ENCODE measurements around the gene OTOP3.

Gene OTOP3, protein sequence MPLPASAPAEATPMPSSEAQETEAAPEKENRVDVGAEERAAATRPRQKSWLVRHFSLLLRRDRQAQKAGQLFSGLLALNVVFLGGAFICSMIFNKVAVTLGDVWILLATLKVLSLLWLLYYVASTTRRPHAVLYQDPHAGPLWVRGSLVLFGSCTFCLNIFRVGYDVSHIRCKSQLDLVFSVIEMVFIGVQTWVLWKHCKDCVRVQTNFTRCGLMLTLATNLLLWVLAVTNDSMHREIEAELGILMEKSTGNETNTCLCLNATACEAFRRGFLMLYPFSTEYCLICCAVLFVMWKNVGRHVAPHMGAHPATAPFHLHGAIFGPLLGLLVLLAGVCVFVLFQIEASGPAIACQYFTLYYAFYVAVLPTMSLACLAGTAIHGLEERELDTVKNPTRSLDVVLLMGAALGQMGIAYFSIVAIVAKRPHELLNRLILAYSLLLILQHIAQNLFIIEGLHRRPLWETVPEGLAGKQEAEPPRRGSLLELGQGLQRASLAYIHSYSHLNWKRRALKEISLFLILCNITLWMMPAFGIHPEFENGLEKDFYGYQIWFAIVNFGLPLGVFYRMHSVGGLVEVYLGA

GRCh38 chr17:74935585-74936469 is at the start of gene OTOP3:
TSS of gene OTOP3 (plus strand) at chr17:74935898. CDS start at chr17:74935922, 24 bp downstream.
- peaks cover 18% of the 10 kb centered on the region for H3K4me1 ChIP-seq (ENCODE audit: control insufficient read depth, insufficient read depth, low read length)
- peaks cover 61% of the 10 kb centered on the region for H3K27me3 ChIP-seq (ENCODE audit: control insufficient read depth, insufficient read depth, low read length)
- no peaks in the 10 kb centered on the region for H3K36me3 ChIP-seq (ENCODE audit: control insufficient read depth, insufficient read depth, low read length)
- no peak within 1 kb of the TSS for H3K9ac ChIP-seq (ENCODE audit: low read length)
- no peak within 1 kb of the TSS for H3K4me3 ChIP-seq (ENCODE audit: low read length)
- no peaks in the 10 kb centered on the region for H3K9me3 ChIP-seq (ENCODE audit: control insufficient read depth, low read length)

GRCh38 chr17:74888469-74888868 is 47.2 kb upstream of the OTOP3 start:
- Histone ChIP-seq H3K27me3 (ENCODE audit: control insufficient read depth, insufficient read depth, low read length) (peaks cover 38% of the 10 kb centered on the region), H3K4me1 (ENCODE audit: control insufficient read depth, insufficient read depth, low read length) (peaks cover 5% of the 10 kb centered on the region), H3K9me3 (ENCODE audit: control insufficient read depth, low read length) (no peaks in the 10 kb centered on the region), H3K9ac (ENCODE audit: low read length) (no peak overlapping the region), H3K36me3 (ENCODE audit: control insufficient read depth, insufficient read depth, low read length) (no peaks in the 10 kb centered on the region), H3K4me3 (ENCODE audit: low read length) (no peak overlapping the region)

DNA sequence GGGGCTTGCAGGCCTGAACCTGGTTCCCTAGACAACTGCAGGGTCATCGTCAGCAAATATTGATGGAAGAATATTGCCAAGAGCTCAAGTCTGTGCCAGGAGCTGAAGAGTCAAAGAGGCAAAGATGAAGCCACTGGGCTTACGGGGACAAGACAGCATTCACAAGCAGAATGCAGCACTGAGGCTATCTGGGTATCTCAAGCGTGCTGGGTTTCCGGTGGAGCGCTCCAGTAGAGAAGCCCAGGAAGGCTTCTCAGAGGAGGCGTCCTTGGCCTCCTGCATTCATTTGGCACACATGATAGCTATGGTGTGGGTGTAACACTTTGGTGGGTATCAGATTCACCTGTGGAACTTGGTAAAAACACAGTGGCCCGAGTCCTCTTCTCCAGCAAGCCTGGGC is 45.1 kb upstream of the OTOP3 start:
- peaks cover 5% of the 10 kb centered on the region for H3K4me1 ChIP-seq (ENCODE audit: control insufficient read depth, insufficient read depth, low read length)
- H3K27me3 ChIP-seq (ENCODE audit: control insufficient read depth, insufficient read depth, low read length), result peaks cover 56% of the 10 kb centered on the region
- H3K9ac ChIP-seq (ENCODE audit: low read length), result no peak overlapping the region
- H3K36me3 ChIP-seq (ENCODE audit: control insufficient read depth, insufficient read depth, low read length), result no peaks in the 10 kb centered on the region
- H3K4me3 ChIP-seq (ENCODE audit: low read length), result no peak overlapping the region
- no peaks in the 10 kb centered on the region for H3K9me3 ChIP-seq (ENCODE audit: control insufficient read depth, low read length)

DNA sequence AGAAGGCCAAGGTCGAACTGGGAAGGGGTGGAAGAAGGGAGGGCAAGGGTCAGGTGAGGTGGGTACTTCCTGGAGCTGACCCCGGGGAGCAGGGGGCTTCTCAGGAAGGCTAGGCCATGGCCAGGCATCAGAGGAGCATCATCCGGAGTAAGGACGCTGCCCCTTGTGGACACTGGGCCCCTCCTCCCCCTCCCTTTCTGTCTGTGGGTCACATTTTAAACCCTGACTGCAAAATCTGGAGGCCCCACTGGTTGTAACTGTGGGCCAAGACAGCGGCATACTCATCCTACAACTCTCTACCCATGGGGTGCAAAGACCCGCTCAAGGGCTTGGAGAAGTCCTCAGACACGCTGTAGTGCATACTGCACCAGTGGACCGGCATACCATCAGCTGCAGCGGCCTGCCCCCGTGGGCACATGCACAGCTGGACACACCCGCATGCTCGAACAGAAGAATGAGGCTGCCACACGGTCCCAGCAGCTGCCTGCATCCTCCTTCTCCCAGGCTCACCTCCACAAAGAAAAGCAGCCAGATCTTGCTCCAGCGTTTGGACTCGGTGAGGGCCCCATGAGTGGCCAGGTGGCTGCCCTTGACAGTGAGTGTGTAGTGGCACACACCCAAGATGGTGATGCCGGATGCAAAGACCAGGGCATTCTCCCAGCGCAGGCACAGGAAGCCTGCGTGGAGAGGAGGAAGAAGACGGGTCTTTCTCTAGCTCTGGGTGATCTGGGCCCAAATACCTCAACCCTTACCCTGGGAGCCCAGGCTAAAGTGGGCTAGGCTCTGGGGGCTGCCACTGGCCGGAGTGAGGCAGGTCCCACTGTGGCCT is 43.5 kb upstream of the OTOP3 start:
- Histone ChIP-seq H3K9ac (ENCODE audit: low read length) (no peak overlapping the region), H3K4me3 (ENCODE audit: low read length) (no peak overlapping the region)

DNA sequence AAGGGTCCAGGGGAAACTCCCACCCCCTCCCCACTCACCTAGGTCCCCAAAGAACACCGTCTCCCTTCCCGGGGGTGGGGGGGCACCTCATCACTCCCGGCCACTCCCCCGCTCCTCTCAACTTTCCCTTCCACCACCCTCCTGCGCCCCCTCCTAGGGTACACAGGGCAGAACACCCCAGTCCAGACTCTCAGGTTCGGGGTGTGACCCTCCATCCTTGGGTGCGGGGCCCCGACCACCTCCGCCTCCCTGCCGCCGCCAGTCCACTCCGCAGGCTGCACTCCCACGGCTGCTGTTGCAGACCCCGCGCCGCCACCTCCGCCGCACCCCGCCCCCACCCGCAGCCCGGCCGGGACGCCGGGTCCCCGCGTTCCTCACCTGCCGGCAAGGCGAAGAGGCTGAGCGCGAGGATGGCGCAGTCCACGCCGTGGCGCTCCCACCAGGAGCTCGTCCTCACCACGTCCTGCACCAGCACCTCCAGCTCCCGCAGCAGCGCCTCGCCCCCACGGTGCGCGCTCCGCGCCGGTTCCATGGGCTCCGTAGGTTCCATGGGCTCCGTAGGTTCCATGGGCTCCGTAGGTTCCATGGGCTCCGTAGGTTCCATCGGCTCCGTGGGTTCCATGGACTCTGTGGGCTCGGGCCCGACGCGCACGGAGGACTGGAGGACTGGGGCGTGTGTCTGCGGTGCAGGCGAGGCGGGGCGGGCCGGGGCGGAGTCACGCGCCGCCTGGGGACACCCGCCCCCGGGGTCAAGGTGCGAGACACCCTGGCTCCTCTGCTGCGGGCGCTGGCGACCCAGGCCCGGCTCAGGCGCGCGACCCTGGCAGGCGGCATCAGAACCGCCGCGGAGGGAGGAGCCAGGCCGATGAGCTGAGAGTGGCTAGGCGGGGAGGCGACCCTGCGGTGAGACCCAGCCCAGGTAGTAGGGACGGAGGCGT is 42.5 kb upstream of the OTOP3 start, which contains the start of gene FADS6:
FADS6 (minus strand) TSS at position 660 of the 938 bp plus-strand sequence; CDS start at position 622, 38 bp downstream.
- Histone ChIP-seq H3K4me1 (ENCODE audit: control insufficient read depth, insufficient read depth, low read length) (peaks cover 5% of the 10 kb centered on the region), H3K4me3 (ENCODE audit: low read length) (no peak within 1 kb of the TSS), H3K36me3 (ENCODE audit: control insufficient read depth, insufficient read depth, low read length) (no peaks in the 10 kb centered on the region), H3K9ac (ENCODE audit: low read length) (no peak within 1 kb of the TSS), H3K9me3 (ENCODE audit: control insufficient read depth, low read length) (no peaks in the 10 kb centered on the region), H3K27me3 (ENCODE audit: control insufficient read depth, insufficient read depth, low read length) (peaks cover 69% of the 10 kb centered on the region)

More for the DNA sequence above, 43.5 kb upstream of the OTOP3 start:
- peaks cover 67% of the 10 kb centered on the region for H3K27me3 ChIP-seq (ENCODE audit: control insufficient read depth, insufficient read depth, low read length)
- peaks cover 5% of the 10 kb centered on the region for H3K4me1 ChIP-seq (ENCODE audit: control insufficient read depth, insufficient read depth, low read length)
- no peaks in the 10 kb centered on the region for H3K9me3 ChIP-seq (ENCODE audit: control insufficient read depth, low read length)
- H3K36me3 ChIP-seq (ENCODE audit: control insufficient read depth, insufficient read depth, low read length), result no peaks in the 10 kb centered on the region

- peaks cover 65% of the 10 kb centered on the region for H3K27me3 ChIP-seq (ENCODE audit: control insufficient read depth, insufficient read depth, low read length)
- no peaks in the 10 kb centered on the region for H3K9me3 ChIP-seq (ENCODE audit: control insufficient read depth, low read length)
- H3K4me3 ChIP-seq (ENCODE audit: low read length), result no peak overlapping the region
- no peaks in the 10 kb centered on the region for H3K36me3 ChIP-seq (ENCODE audit: control insufficient read depth, insufficient read depth, low read length)
- H3K4me1 ChIP-seq (ENCODE audit: control insufficient read depth, insufficient read depth, low read length), result peaks cover 5% of the 10 kb centered on the region
- H3K9ac ChIP-seq (ENCODE audit: low read length), result no peak overlapping the region
These were observed 41.6 kb upstream of the OTOP3 start for GRCh38 chr17:74893936-74894671.

DNA sequence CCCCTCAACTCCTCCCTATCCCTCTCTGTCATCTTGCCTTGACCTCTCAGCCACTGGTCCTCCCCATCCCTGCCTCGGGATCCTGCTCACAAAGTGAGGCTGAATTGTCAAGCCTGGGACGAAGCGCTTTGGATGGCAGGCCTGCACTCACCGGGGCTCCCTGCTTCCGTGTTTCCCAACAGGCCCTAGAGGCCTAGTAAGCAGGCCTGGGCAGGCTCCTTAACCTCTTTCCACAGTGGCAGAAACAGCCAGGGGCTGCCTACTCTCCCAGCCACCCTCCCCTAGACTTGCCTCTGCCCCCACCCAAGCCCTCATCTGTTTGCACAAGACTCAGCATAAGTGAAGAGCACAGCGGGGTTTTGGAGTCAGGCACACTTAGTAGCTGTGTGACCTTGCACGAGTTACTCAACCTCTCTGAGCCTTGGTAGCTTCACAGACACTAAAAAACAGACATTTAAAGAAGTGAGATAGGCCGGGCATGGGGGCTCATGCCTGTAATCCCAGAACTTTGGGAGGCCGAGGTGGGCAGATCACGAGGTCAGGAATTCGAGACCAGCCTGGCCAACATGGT is 37.2 kb upstream of the OTOP3 start:
- Histone ChIP-seq H3K27me3 (ENCODE audit: control insufficient read depth, insufficient read depth, low read length) (peaks cover 73% of the 10 kb centered on the region), H3K9ac (ENCODE audit: low read length) (no peak overlapping the region), H3K36me3 (ENCODE audit: control insufficient read depth, insufficient read depth, low read length) (no peaks in the 10 kb centered on the region), H3K4me3 (ENCODE audit: low read length) (no peak overlapping the region), H3K4me1 (ENCODE audit: control insufficient read depth, insufficient read depth, low read length) (peaks cover 4% of the 10 kb centered on the region), H3K9me3 (ENCODE audit: control insufficient read depth, low read length) (no peaks in the 10 kb centered on the region)

DNA sequence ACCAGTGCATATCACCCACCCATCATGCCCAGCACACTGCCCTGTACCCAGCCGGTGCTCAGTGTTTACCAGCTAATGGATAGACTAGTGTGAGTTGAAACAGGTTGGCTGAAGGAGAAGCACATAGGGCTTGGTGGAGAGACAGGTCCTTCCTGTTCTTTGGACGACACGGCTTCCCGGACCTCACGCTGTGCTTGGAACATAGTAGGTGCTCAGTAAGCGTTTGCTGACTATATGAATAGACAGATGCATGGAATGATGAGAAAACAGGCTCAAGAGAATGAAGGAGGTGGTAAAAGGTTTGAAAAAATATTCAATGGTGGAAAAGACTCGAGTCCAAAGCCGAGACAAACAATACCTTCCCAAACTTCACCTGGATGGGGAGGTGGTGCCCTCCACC is 35.5 kb upstream of the OTOP3 start:
- Histone ChIP-seq H3K4me1 (ENCODE audit: control insufficient read depth, insufficient read depth, low read length) (peaks cover 4% of the 10 kb centered on the region), H3K27me3 (ENCODE audit: control insufficient read depth, insufficient read depth, low read length) (peaks cover 73% of the 10 kb centered on the region), H3K36me3 (ENCODE audit: control insufficient read depth, insufficient read depth, low read length) (no peaks in the 10 kb centered on the region), H3K9me3 (ENCODE audit: control insufficient read depth, low read length) (no peaks in the 10 kb centered on the region), H3K4me3 (ENCODE audit: low read length) (no peak overlapping the region), H3K9ac (ENCODE audit: low read length) (no peak overlapping the region)

GRCh38 chr17:74901353-74902135 is 34.2 kb upstream of the OTOP3 start:
- Histone ChIP-seq H3K9me3 (ENCODE audit: control insufficient read depth, low read length) (no peaks in the 10 kb centered on the region), H3K4me1 (ENCODE audit: control insufficient read depth, insufficient read depth, low read length) (peaks cover 4% of the 10 kb centered on the region), H3K36me3 (ENCODE audit: control insufficient read depth, insufficient read depth, low read length) (no peaks in the 10 kb centered on the region), H3K9ac (ENCODE audit: low read length) (no peak overlapping the region), H3K27me3 (ENCODE audit: control insufficient read depth, insufficient read depth, low read length) (peaks cover 61% of the 10 kb centered on the region), H3K4me3 (ENCODE audit: low read length) (no peak overlapping the region)

All from mucosa of stomach (tissue), 1 donor.